Measurements from ENCODE around the gene LUZP1.

The LUZP1 gene

DNA sequence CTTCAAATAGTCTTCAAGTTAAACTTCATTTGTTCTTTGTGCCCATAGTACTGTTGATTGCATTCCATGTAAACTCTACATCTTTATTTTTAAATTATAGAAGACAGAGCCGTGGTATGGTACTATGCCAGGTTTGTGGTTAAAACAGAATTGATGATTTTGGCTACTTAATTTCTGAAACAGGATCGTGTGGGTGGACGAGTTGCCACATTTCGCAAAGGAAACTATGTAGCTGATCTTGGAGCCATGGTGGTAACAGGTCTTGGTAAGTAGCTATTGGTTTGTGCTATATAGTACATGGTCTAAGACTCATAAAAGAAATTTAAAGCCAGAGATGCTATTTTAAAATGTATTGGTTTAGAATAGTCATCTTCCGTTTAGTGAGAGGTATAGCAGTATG lies 111.4 kb downstream of the LUZP1 start:
- TF ChIP-seq POLR2AphosphoS5 (IDR thresholded peaks at IDR 0.05; ENCODE audit: low read depth, low read length): no peak
- TF ChIP-seq, protein P1, sequence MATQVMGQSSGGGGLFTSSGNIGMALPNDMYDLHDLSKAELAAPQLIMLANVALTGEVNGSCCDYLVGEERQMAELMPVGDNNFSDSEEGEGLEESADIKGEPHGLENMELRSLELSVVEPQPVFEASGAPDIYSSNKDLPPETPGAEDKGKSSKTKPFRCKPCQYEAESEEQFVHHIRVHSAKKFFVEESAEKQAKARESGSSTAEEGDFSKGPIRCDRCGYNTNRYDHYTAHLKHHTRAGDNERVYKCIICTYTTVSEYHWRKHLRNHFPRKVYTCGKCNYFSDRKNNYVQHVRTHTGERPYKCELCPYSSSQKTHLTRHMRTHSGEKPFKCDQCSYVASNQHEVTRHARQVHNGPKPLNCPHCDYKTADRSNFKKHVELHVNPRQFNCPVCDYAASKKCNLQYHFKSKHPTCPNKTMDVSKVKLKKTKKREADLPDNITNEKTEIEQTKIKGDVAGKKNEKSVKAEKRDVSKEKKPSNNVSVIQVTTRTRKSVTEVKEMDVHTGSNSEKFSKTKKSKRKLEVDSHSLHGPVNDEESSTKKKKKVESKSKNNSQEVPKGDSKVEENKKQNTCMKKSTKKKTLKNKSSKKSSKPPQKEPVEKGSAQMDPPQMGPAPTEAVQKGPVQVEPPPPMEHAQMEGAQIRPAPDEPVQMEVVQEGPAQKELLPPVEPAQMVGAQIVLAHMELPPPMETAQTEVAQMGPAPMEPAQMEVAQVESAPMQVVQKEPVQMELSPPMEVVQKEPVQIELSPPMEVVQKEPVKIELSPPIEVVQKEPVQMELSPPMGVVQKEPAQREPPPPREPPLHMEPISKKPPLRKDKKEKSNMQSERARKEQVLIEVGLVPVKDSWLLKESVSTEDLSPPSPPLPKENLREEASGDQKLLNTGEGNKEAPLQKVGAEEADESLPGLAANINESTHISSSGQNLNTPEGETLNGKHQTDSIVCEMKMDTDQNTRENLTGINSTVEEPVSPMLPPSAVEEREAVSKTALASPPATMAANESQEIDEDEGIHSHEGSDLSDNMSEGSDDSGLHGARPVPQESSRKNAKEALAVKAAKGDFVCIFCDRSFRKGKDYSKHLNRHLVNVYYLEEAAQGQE (IDR thresholded peaks at IDR 0.05; ENCODE audit: insufficient read depth in 1 of 2, low read depth in 2 of 2, low read length in 2 of 2): no peak
- no peak for TF ChIP-seq FOXP2 (optimal IDR thresholded peaks at IDR 0.05; ENCODE audit: borderline replicate concordance, extremely low read depth, extremely low read length, insufficient read depth)
- TF ChIP-seq TAF1 (IDR thresholded peaks at IDR 0.05; ENCODE audit: borderline replicate concordance, insufficient read depth, low read length): no peak
- TF ChIP-seq SIN3A (IDR thresholded peaks at IDR 0.05; ENCODE audit: borderline replicate concordance, insufficient read depth, low read length): no peak

DNA sequence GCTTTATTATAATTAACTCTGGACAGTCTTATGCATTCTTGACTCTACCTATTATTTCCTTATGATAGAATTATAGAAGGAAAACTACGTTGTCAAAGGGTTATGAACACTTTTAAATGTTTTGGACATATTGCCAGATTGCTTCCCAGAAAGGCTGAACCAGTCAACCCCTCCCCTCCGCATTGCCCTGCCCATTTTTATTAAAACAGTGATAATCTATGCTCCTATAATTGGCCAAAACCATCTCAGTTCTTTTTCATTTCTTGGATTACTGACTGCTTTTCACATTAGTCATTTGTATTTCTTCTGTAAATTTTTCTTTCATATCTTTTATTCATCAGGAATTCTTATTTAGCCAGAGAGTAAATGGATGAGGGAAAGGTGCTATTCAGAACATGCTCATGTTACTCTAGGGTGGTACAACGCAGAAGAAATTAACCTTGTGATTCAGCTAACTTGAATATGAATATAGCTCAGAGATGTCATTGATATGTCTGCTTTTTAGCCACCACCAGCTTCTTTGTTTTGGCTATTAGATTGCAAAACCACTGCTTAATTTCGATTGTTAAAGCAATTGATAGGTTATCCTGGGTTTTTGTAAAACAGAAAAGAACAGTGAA lies 117.3 kb downstream of the LUZP1 start:
- TF ChIP-seq SIN3A (IDR thresholded peaks at IDR 0.05; ENCODE audit: borderline replicate concordance, insufficient read depth, low read length): no peak
- TF ChIP-seq POLR2AphosphoS5 (IDR thresholded peaks at IDR 0.05; ENCODE audit: low read depth, low read length): no peak
- TF ChIP-seq TAF1 (IDR thresholded peaks at IDR 0.05; ENCODE audit: borderline replicate concordance, insufficient read depth, low read length): no peak
- TF ChIP-seq FOXP2 (optimal IDR thresholded peaks at IDR 0.05; ENCODE audit: borderline replicate concordance, extremely low read depth, extremely low read length, insufficient read depth): no peak
- TF ChIP-seq, protein P1 (IDR thresholded peaks at IDR 0.05; ENCODE audit: insufficient read depth in 1 of 2, low read depth in 2 of 2, low read length in 2 of 2): no peak

DNA sequence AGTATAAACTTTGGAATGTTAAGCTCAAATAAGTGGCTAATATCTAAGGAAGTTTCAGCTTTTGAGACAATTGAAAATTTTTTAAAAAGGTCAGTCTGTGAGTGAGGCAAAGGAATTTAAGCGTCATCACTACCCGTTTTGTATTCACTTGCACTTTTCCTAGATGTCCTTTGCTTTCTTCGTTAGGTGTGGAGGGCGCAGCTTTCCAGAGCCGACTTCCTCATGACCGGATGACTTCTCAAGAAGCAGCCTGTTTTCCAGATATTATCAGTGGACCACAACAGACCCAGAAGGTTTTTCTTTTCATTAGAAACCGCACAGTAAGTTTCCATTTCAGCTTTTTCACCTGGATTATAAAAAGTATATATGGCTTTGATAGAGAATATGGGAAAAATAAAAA lies 118.5 kb downstream of the LUZP1 start:
- TF ChIP-seq, protein P1 (IDR thresholded peaks at IDR 0.05; ENCODE audit: insufficient read depth in 1 of 2, low read depth in 2 of 2, low read length in 2 of 2): no peak
- TF ChIP-seq SIN3A (IDR thresholded peaks at IDR 0.05; ENCODE audit: borderline replicate concordance, insufficient read depth, low read length) (no peak), FOXP2 (optimal IDR thresholded peaks at IDR 0.05; ENCODE audit: borderline replicate concordance, extremely low read depth, extremely low read length, insufficient read depth) (no peak), POLR2AphosphoS5 (IDR thresholded peaks at IDR 0.05; ENCODE audit: low read depth, low read length) (no peak), TAF1 (IDR thresholded peaks at IDR 0.05; ENCODE audit: borderline replicate concordance, insufficient read depth, low read length) (no peak)

DNA sequence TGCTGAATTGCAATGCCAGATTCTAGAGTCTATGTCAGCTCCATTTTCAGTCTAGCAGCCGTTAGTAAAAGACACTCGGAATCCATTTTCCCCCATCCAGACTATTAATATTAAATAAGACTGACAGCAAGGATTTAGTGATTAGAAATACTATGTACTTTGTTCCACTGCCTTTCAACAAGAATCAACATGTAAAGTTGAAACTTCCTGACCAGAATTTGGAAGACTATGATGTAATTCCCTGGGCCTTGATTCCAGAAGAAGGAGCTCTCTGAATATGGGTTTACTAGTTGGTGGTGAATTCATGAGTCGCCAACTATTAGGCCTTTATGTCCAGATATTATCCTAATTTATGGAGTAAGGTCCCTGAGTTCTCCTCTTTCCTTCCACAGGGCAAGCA lies 124.6 kb downstream of the LUZP1 start:
- TF ChIP-seq POLR2AphosphoS5 (IDR thresholded peaks at IDR 0.05; ENCODE audit: low read depth, low read length): no peak
- TF ChIP-seq, protein P1 (IDR thresholded peaks at IDR 0.05; ENCODE audit: insufficient read depth in 1 of 2, low read depth in 2 of 2, low read length in 2 of 2): no peak
- TF ChIP-seq SIN3A (IDR thresholded peaks at IDR 0.05; ENCODE audit: borderline replicate concordance, insufficient read depth, low read length): no peak
- TF ChIP-seq TAF1 (IDR thresholded peaks at IDR 0.05; ENCODE audit: borderline replicate concordance, insufficient read depth, low read length): no peak
- TF ChIP-seq FOXP2 (optimal IDR thresholded peaks at IDR 0.05; ENCODE audit: borderline replicate concordance, extremely low read depth, extremely low read length, insufficient read depth): no peak
